Activated T-helper 2 cell treated with anti-CD3 and anti-CD28 coated beads, Interferon-gamma antibody, Interleukin-2, Interleukin-4, amounts not matched to agents 10 μg/mL and 5 μg/mL and 100 μg/mL, durations not matched to agents 14 hours and 24 hours and 36 hours (primary cell): ENCODE results near the gene ZBTB46. TPM values are rescaled to one million over a fixed set of nuclear protein-coding genes. Genes with fewer than 3 reads are reported as not detected.

Source experiments
- DNase-seq: peaks from one replicate; pipeline ENCODE4 v3.0.0; 2021; ENCODE audit warnings: low spot score
- H3K27ac Mint-ChIP-seq: one replicate; pipeline ENCODE4 v1.8.0; 2021; ENCODE audit warnings: mixed read lengths
- H3K27me3 Mint-ChIP-seq: one replicate; pipeline ENCODE4 v1.8.0; 2021; ENCODE audit warnings: low read depth, mixed read lengths
- H3K36me3 Mint-ChIP-seq: one replicate; pipeline ENCODE4 v1.8.0; 2021; ENCODE audit warnings: low read depth, mixed read lengths
- H3K4me1 Mint-ChIP-seq: one replicate; pipeline ENCODE4 v1.8.0; 2021; ENCODE audit warnings: low read depth, mixed read lengths
- H3K4me3 Mint-ChIP-seq: one replicate; pipeline ENCODE4 v1.8.0; 2021; ENCODE audit warnings: low read depth, mild to moderate bottlenecking, moderate library complexity, mixed read lengths
- H3K9me3 Mint-ChIP-seq: one replicate; pipeline ENCODE4 v1.8.0; 2021; ENCODE audit warnings: mixed read lengths
- intact Hi-C: fragments of 100-400 bp; cut with micrococcal nuclease; formaldehyde crosslinking; loops from one replicate; pipeline ENCODE4 v1.15.1; 2023
- total RNA-seq: library from RNA; stranded (reverse); gene quantifications from 2 replicates; pipeline ENCODE4 v1.2.3, GENCODE V29; 2022

ZBTB46 gene
- total RNA-seq, 1 donor from 2014 or later: 1.1 TPM

- H3K36me3 Mint-ChIP-seq: no peaks in the 10 kb centered on the region
- no peak overlapping the region for H3K4me3 Mint-ChIP-seq
- H3K27ac Mint-ChIP-seq: no peak overlapping the region
- H3K27me3 Mint-ChIP-seq: peaks cover 27% of the 10 kb centered on the region
- no peaks in the 10 kb centered on the region for H3K9me3 Mint-ChIP-seq
- no peak for DNase-seq
- peaks cover 4% of the 10 kb centered on the region for H3K4me1 Mint-ChIP-seq
- intact Hi-C loops: no loop called here
Measured at GRCh38 chr20:63843222-63843621, 12.2 kb upstream of the ZBTB46 start.

- Mint-ChIP-seq H3K4me3 (no peak overlapping the region), H3K9me3 (no peaks in the 10 kb centered on the region)
- DNase-seq: no peak
Measured at GRCh38 chr20:63842258-63842657, 11.2 kb upstream of the ZBTB46 start.

GRCh38 chr20:63840405-63840828 lies 9.4 kb upstream of the ZBTB46 start:
- Mint-ChIP-seq H3K27ac (no peak overlapping the region), H3K9me3 (no peaks in the 10 kb centered on the region), H3K36me3 (no peaks in the 10 kb centered on the region)

More at GRCh38 chr20:63842258-63842657, 11.2 kb upstream of the ZBTB46 start:
- Mint-ChIP-seq H3K4me1 (peaks cover 4% of the 10 kb centered on the region), H3K36me3 (no peaks in the 10 kb centered on the region), H3K27ac (no peak overlapping the region), H3K27me3 (peaks cover 31% of the 10 kb centered on the region)
- intact Hi-C loops: no loop called here

GRCh38 chr20:63839620-63840019 lies 8.6 kb upstream of the ZBTB46 start:
- Mint-ChIP-seq H3K4me3 (no peak overlapping the region), H3K9me3 (no peaks in the 10 kb centered on the region), H3K27ac (no peak overlapping the region), H3K27me3 (peaks cover 22% of the 10 kb centered on the region), H3K36me3 (no peaks in the 10 kb centered on the region), H3K4me1 (peaks cover 4% of the 10 kb centered on the region)
- intact Hi-C loops: no loop called here
- DNase-seq: no peak

More at GRCh38 chr20:63840405-63840828, 9.4 kb upstream of the ZBTB46 start:
- Mint-ChIP-seq H3K4me3 (no peak overlapping the region), H3K4me1 (peaks cover 4% of the 10 kb centered on the region), H3K27me3 (peaks cover 27% of the 10 kb centered on the region)
- intact Hi-C loops: no loop called here
- no peak for DNase-seq

- H3K4me3 Mint-ChIP-seq: no peak overlapping the region
- H3K27me3 Mint-ChIP-seq: peaks cover 16% of the 10 kb centered on the region
- DNase-seq: no peak
- intact Hi-C loops: no loop called here
- H3K9me3 Mint-ChIP-seq: no peaks in the 10 kb centered on the region
- no peaks in the 10 kb centered on the region for H3K36me3 Mint-ChIP-seq
- no peaks in the 10 kb centered on the region for H3K4me1 Mint-ChIP-seq
- no peak overlapping the region for H3K27ac Mint-ChIP-seq
Measured at GRCh38 chr20:63837479-63837878, 6.4 kb upstream of the ZBTB46 start.

- Mint-ChIP-seq H3K4me1 (no peaks in the 10 kb centered on the region), H3K4me3 (no peak overlapping the region), H3K27me3 (peaks cover 12% of the 10 kb centered on the region), H3K9me3 (no peaks in the 10 kb centered on the region), H3K27ac (no peak overlapping the region), H3K36me3 (no peaks in the 10 kb centered on the region)
- intact Hi-C loops: no loop called here
- no peak for DNase-seq
Measured at GRCh38 chr20:63836458-63837344, 5.6 kb upstream of the ZBTB46 start.

- intact Hi-C loops: no loop called here
- Mint-ChIP-seq H3K4me1 (no peaks in the 10 kb centered on the region), H3K4me3 (no peak overlapping the region), H3K27ac (no peak overlapping the region), H3K9me3 (no peaks in the 10 kb centered on the region), H3K27me3 (peaks cover 10% of the 10 kb centered on the region), H3K36me3 (no peaks in the 10 kb centered on the region)
- DNase-seq: no peak
Measured at GRCh38 chr20:63835021-63835858, 4.2 kb upstream of the ZBTB46 start.

GRCh38 chr20:63834491-63834880 lies 3.4 kb upstream of the ZBTB46 start:
- H3K4me1 Mint-ChIP-seq: peaks cover 7% of the 10 kb centered on the region
- H3K27me3 Mint-ChIP-seq: peaks cover 16% of the 10 kb centered on the region
- peaks cover 5% of the 10 kb centered on the region for H3K36me3 Mint-ChIP-seq
- no peak for DNase-seq
- intact Hi-C loops: no loop called here
- H3K9me3 Mint-ChIP-seq: no peaks in the 10 kb centered on the region
- no peak overlapping the region for H3K27ac Mint-ChIP-seq
- H3K4me3 Mint-ChIP-seq: no peak overlapping the region

- intact Hi-C loops: no loop called here
- Mint-ChIP-seq H3K4me3 (peak overlapping the region; percentile 11), H3K9me3 (no peaks in the 10 kb centered on the region), H3K4me1 (peaks cover 12% of the 10 kb centered on the region), H3K36me3 (peaks cover 5% of the 10 kb centered on the region), H3K27me3 (peaks cover 22% of the 10 kb centered on the region), H3K27ac (no peak overlapping the region)
- DNase-seq: no peak
Measured at GRCh38 chr20:63833776-63834490, 2.9 kb upstream of the ZBTB46 start.

GRCh38 chr20:63831993-63832686 lies 1.1 kb upstream of the ZBTB46 start:
- H3K36me3 Mint-ChIP-seq: peaks cover 5% of the 10 kb centered on the region
- peak overlapping the region; percentile 26 for H3K4me3 Mint-ChIP-seq
- H3K27me3 Mint-ChIP-seq: peaks cover 29% of the 10 kb centered on the region
- H3K9me3 Mint-ChIP-seq: no peaks in the 10 kb centered on the region
- H3K4me1 Mint-ChIP-seq: peaks cover 12% of the 10 kb centered on the region
- intact Hi-C loops: no loop called here
- H3K27ac Mint-ChIP-seq: no peak overlapping the region
- DNase-seq: no peak

- DNase-seq: no peak
- Mint-ChIP-seq H3K4me1 (peaks cover 12% of the 10 kb centered on the region), H3K27me3 (peaks cover 33% of the 10 kb centered on the region), H3K36me3 (peaks cover 5% of the 10 kb centered on the region), H3K9me3 (no peaks in the 10 kb centered on the region), H3K27ac (no peak overlapping the region), H3K4me3 (no peak overlapping the region)
- intact Hi-C loops: no loop called here
Measured at GRCh38 chr20:63831646-63831992, 555 bp upstream of the ZBTB46 start.
